Aortic smooth muscle cell (primary cell): ENCODE data around the gene SLC44A4. TPM values are rescaled to one million over a fixed set of nuclear protein-coding genes. Genes with fewer than 3 reads are reported as not detected.

Source experiments
- total RNA-seq: library from RNA; depleted of rRNA; stranded (reverse); fragments of >200 nt; gene quantifications from 2 replicates; pipeline ENCODE4 v1.2.3, GENCODE V29; 2014

Gene SLC44A4
- total RNA-seq, result 0.13 and 0.44 TPM in 2 replicates

GRCh38 chr6:31878726-31879125 lies at the start of gene SLC44A4:
Gene SLC44A4 (minus strand): TSS chr6:31878997. CDS start chr6:31878980, 17 bp downstream.

GRCh38 chr6:31927242-31927862 lies 48.6 kb upstream of the SLC44A4 start, which contains the start of gene C2:
Gene C2 (plus strand): TSS chr6:31927717. CDS start chr6:31927753, 36 bp downstream.

GRCh38 chr6:31901953-31902643 lies 23.3 kb upstream of the SLC44A4 start, which contains the start of gene ZBTB12:
Gene ZBTB12 (minus strand): TSS chr6:31902086. CDS start chr6:31901305, 781 bp downstream.

GRCh38 chr6:31897612-31898382 lies 19.0 kb upstream of the SLC44A4 start, which contains the start of gene EHMT2:
Gene EHMT2 (minus strand): TSS chr6:31897698. CDS start chr6:31897677, 21 bp downstream.

GRCh38 chr6:31862344-31863235 lies 16.2 kb downstream of the SLC44A4 start, which contains the start of gene NEU1:
Gene NEU1 (minus strand): TSS chr6:31862821. CDS start chr6:31862776, 45 bp downstream.

GRCh38 chr6:31827286-31828079 lies 51.3 kb downstream of the SLC44A4 start, which contains the start of gene HSPA1B:
Gene HSPA1B (plus strand): TSS chr6:31827738. CDS start chr6:31827951, 213 bp downstream.

GRCh38 chr6:31815025-31815838 lies 63.6 kb downstream of the SLC44A4 start, which contains the start of the genes HSPA1A and HSPA1L:
Gene HSPA1A (plus strand): TSS chr6:31815543. CDS start chr6:31815757, 214 bp downstream.
Gene HSPA1L (minus strand): TSS chr6:31815283. CDS start chr6:31811972, 3,311 bp downstream.

Other genes starting within 250 kb of the SLC44A4 start
- gene BAG6, start 226.3 kb downstream of the SLC44A4 start, total RNA-seq, result 107 and 122 TPM in 2 replicates
- 1.5 and 1.8 TPM in 2 replicates for gene APOM, start 223.1 kb downstream of the SLC44A4 start, total RNA-seq
- 22.2 and 26.7 TPM in 2 replicates for gene C6orf47, start 218.2 kb downstream of the SLC44A4 start, total RNA-seq
- 14.3 and 15.4 TPM in 2 replicates for gene GPANK1, start 214.0 kb downstream of the SLC44A4 start, total RNA-seq
- 80.7 and 85.0 TPM in 2 replicates for gene CSNK2B, start 212.9 kb downstream of the SLC44A4 start, total RNA-seq
- gene LY6G5B, start 209.0 kb downstream of the SLC44A4 start, total RNA-seq, result 2.0 and 3.2 TPM in 2 replicates
- 0.40 and 0.75 TPM in 2 replicates for gene LY6G5C, start 197.9 kb downstream of the SLC44A4 start, total RNA-seq
- 51.5 and 62.8 TPM in 2 replicates for gene ABHD16A, start 175.7 kb downstream of the SLC44A4 start, total RNA-seq
- gene LY6G6F, start 172.1 kb downstream of the SLC44A4 start, total RNA-seq, result not detected in 2 replicates
- not detected in 2 replicates for gene LY6G6D, start 163.6 kb downstream of the SLC44A4 start, total RNA-seq
- gene LY6G6C, start 157.3 kb downstream of the SLC44A4 start, total RNA-seq, result not detected in 2 replicates
- not detected in 2 replicates for gene MPIG6B, start 155.6 kb downstream of the SLC44A4 start, total RNA-seq
- 112 and 142 TPM in 2 replicates for gene DDAH2, start 149.7 kb downstream of the SLC44A4 start, total RNA-seq
- gene CLIC1, start 142.5 kb downstream of the SLC44A4 start, total RNA-seq, result 784 and 832 TPM in 2 replicates
- 5.3 and 5.4 TPM in 2 replicates for gene MSH5, start 139.0 kb downstream of the SLC44A4 start, total RNA-seq
- 1.8 and 1.9 TPM in 2 replicates for gene SAPCD1, start 116.3 kb downstream of the SLC44A4 start, total RNA-seq
- 0.13 and 0.19 TPM in 2 replicates for gene VWA7, start 101.7 kb downstream of the SLC44A4 start, total RNA-seq
- 37.6 and 48.4 TPM in 2 replicates for gene VARS1, start 83.2 kb downstream of the SLC44A4 start, total RNA-seq
- 17.9 and 25.9 TPM in 2 replicates for gene LSM2, start 72.0 kb downstream of the SLC44A4 start, total RNA-seq
- gene HSPA1L, start 63.7 kb downstream of the SLC44A4 start, total RNA-seq, result 1.5 and 1.6 TPM in 2 replicates
- 97.9 and 108 TPM in 2 replicates for gene HSPA1A, start 63.5 kb downstream of the SLC44A4 start, total RNA-seq
- 158 and 185 TPM in 2 replicates for gene HSPA1B, start 51.3 kb downstream of the SLC44A4 start, total RNA-seq
- 60.4 and 69.0 TPM in 2 replicates for gene NEU1, start 16.2 kb downstream of the SLC44A4 start, total RNA-seq
- 42.3 and 49.1 TPM in 2 replicates for gene EHMT2, start 18.7 kb upstream of the SLC44A4 start, total RNA-seq
- gene ZBTB12, start 23.1 kb upstream of the SLC44A4 start, total RNA-seq, result 3.3 and 3.7 TPM in 2 replicates
- 2.8 and 4.3 TPM in 2 replicates for gene C2, start 48.7 kb upstream of the SLC44A4 start, total RNA-seq
- 20.3 and 31.2 TPM in 2 replicates for gene CFB, start 67.1 kb upstream of the SLC44A4 start, total RNA-seq
- 107 and 119 TPM in 2 replicates for gene NELFE, start 80.0 kb upstream of the SLC44A4 start, total RNA-seq
- 41.2 and 58.4 TPM in 2 replicates for gene SKIC2, start 80.2 kb upstream of the SLC44A4 start, total RNA-seq
- 9.8 and 10.2 TPM in 2 replicates for gene DXO, start 93.1 kb upstream of the SLC44A4 start, total RNA-seq
- gene C4A, start 103.1 kb upstream of the SLC44A4 start, total RNA-seq, result 5.7 and 5.8 TPM in 2 replicates
- gene C4B, start 135.8 kb upstream of the SLC44A4 start, total RNA-seq, result 4.8 and 5.0 TPM in 2 replicates
- gene CYP21A2, start 159.4 kb upstream of the SLC44A4 start, total RNA-seq, result under 0.01 and 0.62 TPM in 2 replicates
- gene TNXB, start 230.3 kb upstream of the SLC44A4 start, total RNA-seq, result 33.9 and 58.7 TPM in 2 replicates
- gene ATF6B, start 249.2 kb upstream of the SLC44A4 start, total RNA-seq, result 11.8 and 16.4 TPM in 2 replicates